Sigmoid colon (tissue), 7 donors: ENCODE results near the gene ASTN1. TPM values are rescaled to one million over a fixed set of nuclear protein-coding genes. Genes with fewer than 3 reads are reported as not detected.

ENCODE experiments used
- DNase-seq: peaks from one replicate; pipeline ENCODE4 v3.0.0-alpha.2; 2019
- H3K27ac ChIP-seq, 4 donors: fragments of 200-600 bp; sonication (generic); one replicate each; pipeline ENCODE4 v1.5.1; 2016 to 2019; ENCODE audit warnings: mild to moderate bottlenecking in 1 of 4
- H3K27me3 ChIP-seq, 3 donors: fragments of 200-600 bp; sonication (generic); one replicate each; pipeline ENCODE4 v1.5.1; 2019; ENCODE audit warnings: mild to moderate bottlenecking in 1 of 3
- H3K36me3 ChIP-seq, 4 donors: fragments of 200-600 bp; sonication (generic); one replicate each; pipeline ENCODE4 v1.5.1; 2016 to 2019
- H3K4me1 ChIP-seq, 4 donors: fragments of 200-600 bp; sonication (generic); one replicate each; pipeline ENCODE4 v1.5.1; 2017 to 2019
- H3K4me3 ChIP-seq, 4 donors: fragments of 200-600 bp; sonication (generic); one replicate each; pipeline ENCODE4 v1.5.1; 2017 to 2019; ENCODE audit warnings: mild to moderate bottlenecking in 2 of 4, moderate library complexity in 1 of 4
- H3K9me3 ChIP-seq, 4 donors: fragments of 200-600 bp in 3 of 4; sonication (generic) in 3 of 4; one replicate each; pipeline versions ENCODE4 v1.5.1 to v1.6.1; 2013 to 2019
- CTCF ChIP-seq, 4 experiments: fragments of 450-650 bp in 3 of 4; fragments of 200-600 bp in 1 of 4; IDR thresholded peaks; one replicate each; pipeline ENCODE4 v1.5.1; 2016 to 2019; ENCODE audit warnings: antibody characterized with exemption in 4 of 4, mild to moderate bottlenecking in 3 of 4, moderate library complexity in 2 of 4
- EP300 ChIP-seq, 4 donors: sonication (generic); formaldehyde crosslinking; IDR thresholded peaks; one replicate each; pipeline ENCODE4 v1.6.1; 2017; ENCODE audit warnings: antibody characterized with exemption in 4 of 4
- POLR2A ChIP-seq, 2 donors: fragments of 450-650 bp; IDR thresholded peaks; one replicate each; pipeline ENCODE4 v1.6.1; 2016; ENCODE audit warnings: antibody characterized with exemption in 2 of 2, mild to moderate bottlenecking in 2 of 2, moderate library complexity in 2 of 2
- POLR2AphosphoS5 ChIP-seq, 4 donors: sonication (generic); formaldehyde crosslinking; IDR thresholded peaks; one replicate each; pipeline ENCODE4 v1.6.1; 2017; ENCODE audit warnings: antibody characterized with exemption in 4 of 4
- WGBS, 2 donors: extraction: QIAGEN DNeasy Blood & Tissue Kit; methylation state at CpG; one replicate each; pipeline ENCODE4 v1.1.7; 2013; 5-methylcytosine and 5-hydroxymethylcytosine counted together
- intact Hi-C: fragments of 100-400 bp; cut with DNase I; formaldehyde crosslinking; loops from one replicate; pipeline ENCODE4 v1.15.1; 2023
- polyA plus RNA-seq, 3 donors: library from polyadenylated mRNA; stranded (reverse); fragments of 200-250 nt; gene quantifications; one replicate each; pipeline ENCODE4 v1.2.3, GENCODE V29; 2013
- total RNA-seq, 4 donors: library from RNA; depleted of rRNA; stranded (reverse); fragments of >200 nt; gene quantifications; one replicate each; pipeline ENCODE4 v1.1.0, GENCODE V29; 2016
- donor health status: healthy with polysubstance abuse.
- donor health status: Bipolar disorder and iron deficiency.
- donor health status: healthy.

The ASTN1 gene
- total and polyA plus RNA-seq, 7 donors = 0.49 to 2.2 (median 1.4) TPM; not detected in 2

- Histone ChIP-seq H3K36me3 (no peaks in the 10 kb centered on the region), H3K27ac (no peak overlapping the region)
Measured at GRCh38 chr1:176950736-176951324, 213.7 kb downstream of the ASTN1 start.

GRCh38 chr1:176949033-176949662 lies 215.4 kb downstream of the ASTN1 start:
- Histone ChIP-seq H3K36me3 (no peaks in the 10 kb centered on the region), H3K4me1 (no peaks in the 10 kb centered on the region), H3K27me3 (no peaks in the 10 kb centered on the region), H3K9me3 (no peaks in the 10 kb centered on the region), H3K27ac (no peak overlapping the region), H3K4me3 (no peak overlapping the region)
- TF ChIP-seq POLR2AphosphoS5 (IDR thresholded peaks at IDR 0.05) = no peak
- TF ChIP-seq CTCF (IDR thresholded peaks at IDR 0.05) = peak in 1 of 4 experiments; percentile 17
- 24 to 34% methylated on average over 17 of the region's 17 CpGs for WGBS, 2 donors
- no peak for DNase-seq
- intact Hi-C loops = no loop called here

More at GRCh38 chr1:176950736-176951324, 213.7 kb downstream of the ASTN1 start:
- Histone ChIP-seq H3K27me3 (no peaks in the 10 kb centered on the region), H3K4me3 (no peak overlapping the region), H3K4me1 (no peaks in the 10 kb centered on the region), H3K9me3 (no peaks in the 10 kb centered on the region)
- intact Hi-C loops = no loop called here
- 22 to 48% methylated on average over 2 of the region's 2 CpGs for WGBS, 2 donors
- DNase-seq = no peak
- TF ChIP-seq CTCF (IDR thresholded peaks at IDR 0.05) = no peak
- no peak for TF ChIP-seq POLR2AphosphoS5 (IDR thresholded peaks at IDR 0.05)
- no peak for TF ChIP-seq EP300 (IDR thresholded peaks at IDR 0.05)
- TF ChIP-seq POLR2A (IDR thresholded peaks at IDR 0.05) = no peak

- Histone ChIP-seq H3K27me3 (no peaks in the 10 kb centered on the region), H3K27ac (no peak overlapping the region), H3K4me1 (no peaks in the 10 kb centered on the region), H3K36me3 (no peaks in the 10 kb centered on the region), H3K4me3 (no peak overlapping the region), H3K9me3 (no peaks in the 10 kb centered on the region)
- intact Hi-C loops = no loop called here
- WGBS, 2 donors = 90 to 95% methylated on average over 4 of the region's 4 CpGs
- TF ChIP-seq POLR2AphosphoS5 (IDR thresholded peaks at IDR 0.05) = no peak
- TF ChIP-seq CTCF (IDR thresholded peaks at IDR 0.05) = no peak
- TF ChIP-seq POLR2A (IDR thresholded peaks at IDR 0.05) = no peak
- no peak for TF ChIP-seq EP300 (IDR thresholded peaks at IDR 0.05)
- no peak for DNase-seq
Measured at GRCh38 chr1:176944606-176945005, 219.9 kb downstream of the ASTN1 start.

- H3K27me3 ChIP-seq = no peaks in the 10 kb centered on the region
- H3K36me3 ChIP-seq = no peaks in the 10 kb centered on the region
- no peak for DNase-seq
- H3K9me3 ChIP-seq = no peaks in the 10 kb centered on the region
- whole genome bisulfite sequencing, 2 donors = 70 to 74% methylated on average over 4 of the region's 4 CpGs
- H3K27ac ChIP-seq = no peak overlapping the region
- intact Hi-C loops = no loop called here
- TF ChIP-seq POLR2AphosphoS5 (IDR thresholded peaks at IDR 0.05) (no peak), CTCF (IDR thresholded peaks at IDR 0.05) (no peak), EP300 (IDR thresholded peaks at IDR 0.05) (no peak), POLR2A (IDR thresholded peaks at IDR 0.05) (no peak)
- no peaks in the 10 kb centered on the region for H3K4me1 ChIP-seq
- H3K4me3 ChIP-seq = no peak overlapping the region
Measured at GRCh38 chr1:176943783-176944182, 220.7 kb downstream of the ASTN1 start.
